A549 (cell line): ENCODE data around the gene MAPRE2. TPM values are rescaled to one million over a fixed set of nuclear protein-coding genes. Genes with fewer than 3 reads are reported as not detected.

Experiments
- ATAC-seq, 2 experiments: fragments of 200-7000 bp in 1 of 2; fragments of >200 bp in 1 of 2; cut with Nextera tagmentation in 1 of 2; cut with Tn5 transposase in 1 of 2; 3 replicates each; pipeline versions ENCODE4 v1.8.0 to v1.9.1; 2018 to 2020; ENCODE audit warnings: mild to moderate bottlenecking in 1 of 2, moderate library complexity in 1 of 2
- CTCF ChIA-PET: fragments of 300-600 bp; sonication (Branson Sonifier 250); formaldehyde crosslinking; extraction: SDS; loops from one replicate; lab custom pipeline; 2021; ENCODE audit warnings: antibody characterized with exemption, inconsistent platforms; lab: Yijun Ruan, JAX
- POLR2A ChIA-PET: fragments of 350-600 bp; formaldehyde crosslinking; extraction: SDS; loops from one replicate; lab custom pipeline; 2021; ENCODE audit warnings: antibody characterized with exemption, inconsistent platforms; lab: Yijun Ruan, JAX
- DNase-seq, 2 experiments: peaks; one replicate each; pipeline versions ENCODE4 v3.0.0 to v3.0.0-alpha.2; 2011 to 2016; ENCODE audit warnings: low read depth in 1 of 2, low spot score in 1 of 2
- FAIRE-seq: peaks from 2 replicates; lab custom pipeline; 2011; peaks lifted over from hg19 to GRCh38; lab: Jason Lieb, UNC
- H3K27ac ChIP-seq, 2 experiments: fragments of >200 bp; sonication (Bioruptor Twin); formaldehyde crosslinking; 3 replicates each; pipeline ENCODE4 v1.5.1; 2016 to 2017
- H3K4me1 ChIP-seq: fragments of >200 bp; sonication (Bioruptor Twin); formaldehyde crosslinking; 3 replicates; pipeline ENCODE4 v1.6.1; 2016
- H3K4me2 ChIP-seq: fragments of >200 bp; sonication (Bioruptor Twin); formaldehyde crosslinking; 3 replicates; pipeline ENCODE4 v1.6.1; 2016
- H3K4me3 ChIP-seq: fragments of >200 bp; sonication (Bioruptor Twin); formaldehyde crosslinking; 3 replicates; pipeline ENCODE4 v1.5.1; 2016
- H3K9me3 ChIP-seq: fragments of >200 bp; sonication (Bioruptor Twin); formaldehyde crosslinking; 3 replicates; pipeline ENCODE4 v1.6.1; 2016
- CBX2 ChIP-seq: fragments of 200-600 bp; sonication (generic); IDR thresholded peaks from 2 replicates; pipeline ENCODE4 v1.6.1; 2016; ENCODE audit warnings: low read depth, mild to moderate bottlenecking, borderline replicate concordance
- CBX8 ChIP-seq: fragments of 200-600 bp; sonication (generic); IDR thresholded peaks from 2 replicates; pipeline ENCODE4 v1.6.1; 2016
- CEBPB ChIP-seq, 2 experiments: fragments of >200 bp in 1 of 2; sonication (Bioruptor Twin) in 1 of 2; formaldehyde crosslinking in 1 of 2; IDR thresholded peaks; 2 replicates each; pipeline ENCODE4 v1.6.1; 2012 to 2016
- CHD2 ChIP-seq: fragments of 150-350 bp; IDR thresholded peaks from 2 replicates; pipeline ENCODE4 v1.6.1; 2014; ENCODE audit warnings: low read length; ENCODE audit not compliant: partially characterized antibody
- E2F6 ChIP-seq: IDR thresholded peaks from 2 replicates; pipeline ENCODE4 v1.6.1; 2012; ENCODE audit warnings: low read depth, borderline replicate concordance
- EHF ChIP-seq: fragments of 250-450 bp; sonication (Bioruptor Pico); IDR thresholded peaks from 2 replicates; pipeline ENCODE4 v1.5.0; 2020; ENCODE audit warnings: mild to moderate bottlenecking
- EHMT2 ChIP-seq: fragments of 200-600 bp; sonication (generic); IDR thresholded peaks from 2 replicates; pipeline ENCODE4 v1.6.1; 2016; ENCODE audit warnings: antibody characterized with exemption, low read depth, mild to moderate bottlenecking, moderate library complexity
- ELK1 ChIP-seq: fragments of 150-350 bp; IDR thresholded peaks from 2 replicates; pipeline ENCODE4 v1.6.1; 2014; ENCODE audit warnings: low read depth, mild to moderate bottlenecking, low read length
- EP300 ChIP-seq, 2 experiments: fragments of >200 bp; sonication (Bioruptor Twin); formaldehyde crosslinking; IDR thresholded peaks; 2 replicates in 1 of 2; 3 replicates in 1 of 2; pipeline ENCODE4 v1.6.1; 2016 to 2017
- FOSB ChIP-seq: fragments of 250-450 bp; sonication (Bioruptor Pico); IDR thresholded peaks from 2 replicates; pipeline ENCODE4 v1.5.0; 2020; ENCODE audit warnings: mild to moderate bottlenecking, moderate library complexity
- FOXS1 ChIP-seq: fragments of 250-450 bp; sonication (Bioruptor Pico); IDR thresholded peaks from 2 replicates; pipeline ENCODE4 v1.5.0; 2020; ENCODE audit warnings: mild to moderate bottlenecking, moderate library complexity
- HDAC2 ChIP-seq: fragments of 200-600 bp; sonication (generic); IDR thresholded peaks from 2 replicates; pipeline ENCODE4 v1.6.1; 2016
- HEYL ChIP-seq: fragments of 250-450 bp; sonication (Bioruptor Pico); IDR thresholded peaks from 2 replicates; pipeline ENCODE4 v1.8.0; 2021; ENCODE audit warnings: mild to moderate bottlenecking, moderate library complexity
- HOXB13 ChIP-seq: fragments of 250-450 bp; sonication (Bioruptor Pico); IDR thresholded peaks from 2 replicates; pipeline ENCODE4 v1.5.0; 2020; ENCODE audit warnings: low read depth, mild to moderate bottlenecking, moderate library complexity
- JUN ChIP-seq, 2 experiments: fragments of >200 bp; sonication (Bioruptor Twin); formaldehyde crosslinking; IDR thresholded peaks; 2 replicates in 1 of 2; 3 replicates in 1 of 2; pipeline ENCODE4 v1.6.1; 2016 to 2017
- KDM1A ChIP-seq: fragments of 200-600 bp; sonication (generic); IDR thresholded peaks from 2 replicates; pipeline ENCODE4 v1.6.1; 2016; ENCODE audit warnings: low read depth, mild to moderate bottlenecking
- MAX ChIP-seq: IDR thresholded peaks from 2 replicates; pipeline ENCODE4 v1.6.1; 2012
- MYC ChIP-seq: IDR thresholded peaks from 2 replicates; pipeline ENCODE4 v1.6.1; 2012; ENCODE audit warnings: mild to moderate bottlenecking, inconsistent platforms, low read length, improper control_type of control experiment, borderline replicate concordance
- NFE2L2 ChIP-seq: fragments of 150-350 bp; conservative IDR thresholded peaks from 2 replicates; pipeline ENCODE4 v1.6.1; 2014; ENCODE audit warnings: low read length
- NPAS2 ChIP-seq: fragments of 250-450 bp; sonication (Bioruptor Pico); IDR thresholded peaks from 2 replicates; pipeline ENCODE4 v1.8.0; 2022; ENCODE audit warnings: mild to moderate bottlenecking, moderate library complexity, borderline replicate concordance
- NR3C1 ChIP-seq: fragments of >200 bp; sonication (Bioruptor Twin); formaldehyde crosslinking; IDR thresholded peaks from 3 replicates; pipeline ENCODE4 v1.6.1; 2017
- PHF8 ChIP-seq: fragments of 200-600 bp; sonication (generic); IDR thresholded peaks from 2 replicates; pipeline ENCODE4 v1.6.1; 2016; ENCODE audit warnings: low read depth, mild to moderate bottlenecking, antibody characterized with exemption, moderate library complexity, borderline replicate concordance
- POLR2A ChIP-seq: IDR thresholded peaks from 2 replicates; pipeline ENCODE4 v1.6.1; 2012; ENCODE audit warnings: mild to moderate bottlenecking, low read length
- RARB ChIP-seq: fragments of 250-450 bp; sonication (Bioruptor Pico); IDR thresholded peaks from 2 replicates; pipeline ENCODE4 v1.8.0; 2021; ENCODE audit warnings: mild to moderate bottlenecking, moderate library complexity
- RCOR1 ChIP-seq: fragments of 150-350 bp; IDR thresholded peaks from 2 replicates; pipeline ENCODE4 v1.6.1; 2014; ENCODE audit warnings: antibody characterized with exemption, low read length, low read depth
- RFX5 ChIP-seq: fragments of 450-650 bp; IDR thresholded peaks from 2 replicates; pipeline ENCODE4 v1.7.1; 2014; ENCODE audit warnings: antibody characterized with exemption, mild to moderate bottlenecking, moderate library complexity
- RNF2 ChIP-seq: fragments of 200-600 bp; sonication (generic); IDR thresholded peaks from 2 replicates; pipeline ENCODE4 v1.6.1; 2016; ENCODE audit warnings: low read depth, mild to moderate bottlenecking, antibody characterized with exemption, moderate library complexity, borderline replicate concordance
- SREBF2 ChIP-seq: fragments of 450-650 bp; IDR thresholded peaks from 2 replicates; pipeline ENCODE4 v1.6.1; 2014; ENCODE audit warnings: mild to moderate bottlenecking, moderate library complexity
- ZC3H11A ChIP-seq: fragments of 450-650 bp; IDR thresholded peaks from 2 replicates; pipeline ENCODE4 v1.6.1; 2014; ENCODE audit warnings: antibody characterized with exemption, mild to moderate bottlenecking
- ZNF302 ChIP-seq: fragments of 250-450 bp; sonication (Bioruptor Pico); IDR thresholded peaks from 2 replicates; pipeline ENCODE4 v1.9.0; 2021; ENCODE audit warnings: inconsistent platforms, mild to moderate bottlenecking, moderate library complexity
- ZSCAN20 ChIP-seq: fragments of 250-450 bp; sonication (Bioruptor Pico); IDR thresholded peaks from 2 replicates; pipeline ENCODE4 v1.8.0; 2022; ENCODE audit warnings: mild to moderate bottlenecking, moderate library complexity
- WGBS: methylation state at CpG from one replicate; pipeline ENCODE4 v1.1.6; 2017; ENCODE audit errors: missing lambda C conversion rate; 5-methylcytosine and 5-hydroxymethylcytosine counted together
- polyA plus RNA-seq, 4 experiments: library from polyadenylated mRNA; depleted of rRNA in 3 of 4; stranded (reverse); fragments of >200 nt; fragmentation: RNase III in 1 of 4; extraction: RNeasy Plus Mini Kit Qiagen cat#74134 plus additional on column Dnase treatment in 1 of 4; gene quantifications; 2 replicates in 3 of 4; 3 replicates in 1 of 4; pipeline ENCODE4 v1.2.3, GENCODE V29; 2011 to 2017

The MAPRE2 gene
- polyA plus RNA-seq, 2 of the 4 experiments (the other 2 are of a cell fraction): 11.4 to 59.1 TPM

GRCh38 chr18:35134190-35134730 lies 93.0 kb downstream of the MAPRE2 start:
- no peaks in the 10 kb centered on the region for H3K4me1 ChIP-seq
- ChIA-PET CTCF (interaction anchor here (1.8 kb wide), 1 partner anchor 9 kb away, joined by 6 read pairs; no protein-coding TSS in a partner anchor), POLR2A (no interaction called here)
- ATAC-seq (no peak), FAIRE-seq (no peak), DNase-seq (no peak)
- H3K9me3 ChIP-seq: no peaks in the 10 kb centered on the region
- no peak overlapping the region for H3K4me2 ChIP-seq
- TF ChIP-seq NPAS2 (CRISPR knock-in tag) (no peak), RNF2 (no peak)
- H3K27ac ChIP-seq: no peak overlapping the region
- WGBS: 88% methylated on average over 6 of the region's 6 CpGs
- no peak overlapping the region for H3K4me3 ChIP-seq

- H3K4me2 ChIP-seq: no peak overlapping the region
- WGBS: 87% methylated on average over 4 of the region's 4 CpGs
- ChIA-PET CTCF (interaction anchor here (1.2 to 1.8 kb wide), 2 partner anchors 9 to 10 kb away, joined by 3 to 6 read pairs; no protein-coding TSS in a partner anchor), POLR2A (no interaction called here)
- DNase-seq (no peak), FAIRE-seq (no peak), ATAC-seq (no peak)
- TF ChIP-seq CBX2 (no peak), FOSB (no peak), CEBPB (IDR thresholded peaks at IDR 0.05) (no peak), FOXS1 (CRISPR knock-in tag) (no peak), E2F6 (no peak), HEYL (CRISPR knock-in tag) (no peak), RARB (CRISPR knock-in tag) (no peak), EP300 (IDR thresholded peaks at IDR 0.05) (no peak), CHD2 (no peak), RCOR1 (no peak), ELK1 (no peak), ZSCAN20 (CRISPR knock-in tag) (no peak), NFE2L2 (no peak), RFX5 (no peak), EHF (CRISPR knock-in tag) (no peak), EHMT2 (no peak), JUN (IDR thresholded peaks at IDR 0.05) (no peak)
- H3K27ac ChIP-seq: no peak overlapping the region
- H3K4me1 ChIP-seq: no peaks in the 10 kb centered on the region
- H3K9me3 ChIP-seq: no peaks in the 10 kb centered on the region
- H3K4me3 ChIP-seq: no peak overlapping the region
These were observed 93.7 kb downstream of the MAPRE2 start for GRCh38 chr18:35134791-35135531.

GRCh38 chr18:35136248-35136647 lies 95.0 kb downstream of the MAPRE2 start:
- CTCF ChIA-PET: interaction anchor here (0.6 kb wide), 1 partner anchor 270 kb away, joined by 3 read pairs; no protein-coding TSS in a partner anchor
- 95% methylated on average over 3 of the region's 3 CpGs for WGBS
- Histone ChIP-seq H3K4me2 (no peak overlapping the region), H3K27ac (no peak overlapping the region), H3K4me3 (no peak overlapping the region), H3K4me1 (no peaks in the 10 kb centered on the region), H3K9me3 (no peaks in the 10 kb centered on the region)
- DNase-seq (no peak), FAIRE-seq (no peak), ATAC-seq (no peak)
- POLR2A ChIA-PET: no interaction called here
- TF ChIP-seq POLR2A (no peak), JUN (IDR thresholded peaks at IDR 0.05) (no peak), MAX (no peak), PHF8 (no peak), CBX8 (no peak), ZNF302 (CRISPR knock-in tag) (no peak), E2F6 (no peak), SREBF2 (no peak), HDAC2 (no peak), NR3C1 (no peak), RFX5 (no peak), CEBPB (IDR thresholded peaks at IDR 0.05) (no peak), HOXB13 (CRISPR knock-in tag) (no peak), ZC3H11A (no peak), EHMT2 (no peak), MYC (no peak), KDM1A (no peak), FOXS1 (CRISPR knock-in tag) (no peak), HEYL (CRISPR knock-in tag) (no peak)
